Stimulated activated effector memory CD8-positive, alpha-beta T cell treated with anti-CD3 and anti-CD28 coated beads, Interleukin-12 subunit alpha, Interleukin-12 subunit beta, amount 100 ng/mL, for 72 hours (primary cell): ENCODE measurements around the gene WWOX.
A peak's percentile ranks its signal among the peaks of the same experiment; 100 is the strongest.
"Not testable (repeated sequence)": the region's sequence is repeated elsewhere in the genome, so short reads cannot be mapped to it uniquely, and the experiment has no call there.

Source experiments
- ATAC-seq: fragments of 150-1000 bp; cut with Tn5 transposase; 2 replicates; pipeline ENCODE4 v1.10.0; 2021
- DNase-seq, 2 donors: peaks; one replicate each; pipeline ENCODE4 v3.0.0; 2021 to 2022; ENCODE audit warnings: low spot score in 2 of 2
- H3K27ac Mint-ChIP-seq: one replicate; pipeline ENCODE4 v1.8.0; 2022; ENCODE audit warnings: mild to moderate bottlenecking, mixed read lengths
- H3K36me3 Mint-ChIP-seq: one replicate; pipeline ENCODE4 v1.8.0; 2022; ENCODE audit warnings: mild to moderate bottlenecking, mixed read lengths
- H3K4me1 Mint-ChIP-seq: one replicate; pipeline ENCODE4 v1.8.0; 2022; ENCODE audit warnings: mixed read lengths
- H3K4me3 Mint-ChIP-seq: one replicate; pipeline ENCODE4 v1.8.0; 2022; ENCODE audit warnings: mild to moderate bottlenecking, mixed read lengths
- H3K9me3 Mint-ChIP-seq: one replicate; pipeline ENCODE4 v1.8.0; 2022; ENCODE audit warnings: mixed read lengths

Gene WWOX

GRCh38 chr16:78099271-78100111 lies at the start of gene WWOX:
Gene WWOX (plus strand): TSS chr16:78099654.
- H3K27ac Mint-ChIP-seq: peak within 1 kb of the TSS; percentile 92
- peak; percentile 94 for ATAC-seq
- H3K4me3 Mint-ChIP-seq: peak within 1 kb of the TSS; percentile 87
- no peaks in the 10 kb centered on the region for H3K9me3 Mint-ChIP-seq
- H3K36me3 Mint-ChIP-seq: peaks cover 8% of the 10 kb centered on the region
- H3K4me1 Mint-ChIP-seq: peaks cover 33% of the 10 kb centered on the region
- DNase-seq: peak; percentile 77 to 96

- no peaks in the 10 kb centered on the region for H3K9me3 Mint-ChIP-seq
- no peak overlapping the region for H3K27ac Mint-ChIP-seq
Measured at GRCh38 chr16:78050734-78051400, 48.6 kb upstream of the WWOX start.

GRCh38 chr16:78057803-78058564 lies 41.5 kb upstream of the WWOX start:
- no peak for DNase-seq
- Mint-ChIP-seq H3K36me3 (no peaks in the 10 kb centered on the region), H3K4me1 (no peaks in the 10 kb centered on the region), H3K27ac (no peak overlapping the region), H3K9me3 (no peaks in the 10 kb centered on the region), H3K4me3 (no peak overlapping the region)
- ATAC-seq: no peak

More at GRCh38 chr16:78050734-78051400, 48.6 kb upstream of the WWOX start:
- DNase-seq (no peak), ATAC-seq (no peak)
- H3K36me3 Mint-ChIP-seq: no peaks in the 10 kb centered on the region
- H3K4me3 Mint-ChIP-seq: no peak overlapping the region
- no peaks in the 10 kb centered on the region for H3K4me1 Mint-ChIP-seq

GRCh38 chr16:78059806-78060205 lies 39.6 kb upstream of the WWOX start:
- ATAC-seq, DNase-seq, H3K4me1 Mint-ChIP-seq, H3K4me3 Mint-ChIP-seq, H3K9me3 Mint-ChIP-seq, H3K27ac Mint-ChIP-seq, H3K36me3 Mint-ChIP-seq: not testable (repeated sequence)

- no peak overlapping the region for H3K4me3 Mint-ChIP-seq
- H3K9me3 Mint-ChIP-seq: no peaks in the 10 kb centered on the region
- ATAC-seq (no peak), DNase-seq (no peak)
- no peak overlapping the region for H3K27ac Mint-ChIP-seq
- no peaks in the 10 kb centered on the region for H3K4me1 Mint-ChIP-seq
- no peaks in the 10 kb centered on the region for H3K36me3 Mint-ChIP-seq
Measured at GRCh38 chr16:78060295-78060694, 39.2 kb upstream of the WWOX start.

- no peak for ATAC-seq
- no peaks in the 10 kb centered on the region for H3K36me3 Mint-ChIP-seq
- no peak overlapping the region for H3K4me3 Mint-ChIP-seq
- DNase-seq: no peak
- H3K4me1 Mint-ChIP-seq: no peaks in the 10 kb centered on the region
- H3K27ac Mint-ChIP-seq: no peak overlapping the region
- H3K9me3 Mint-ChIP-seq: no peaks in the 10 kb centered on the region
Measured at GRCh38 chr16:78060809-78061208, 38.6 kb upstream of the WWOX start.

- DNase-seq: no peak
- ATAC-seq: no peak
- Mint-ChIP-seq H3K36me3 (no peaks in the 10 kb centered on the region), H3K9me3 (no peaks in the 10 kb centered on the region), H3K27ac (no peak overlapping the region), H3K4me3 (no peak overlapping the region), H3K4me1 (no peaks in the 10 kb centered on the region)
Measured at GRCh38 chr16:78065319-78065718, 34.1 kb upstream of the WWOX start.

GRCh38 chr16:78069913-78070312 lies 29.5 kb upstream of the WWOX start:
- DNase-seq (no peak), ATAC-seq (no peak)
- Mint-ChIP-seq H3K36me3 (no peaks in the 10 kb centered on the region), H3K4me1 (no peaks in the 10 kb centered on the region), H3K27ac (no peak overlapping the region), H3K4me3 (no peak overlapping the region), H3K9me3 (no peaks in the 10 kb centered on the region)

- H3K27ac Mint-ChIP-seq: no peak overlapping the region
- H3K4me3 Mint-ChIP-seq: no peak overlapping the region
- no peaks in the 10 kb centered on the region for H3K36me3 Mint-ChIP-seq
- H3K9me3 Mint-ChIP-seq: no peaks in the 10 kb centered on the region
- H3K4me1 Mint-ChIP-seq: no peaks in the 10 kb centered on the region
- ATAC-seq: no peak
- no peak for DNase-seq
Measured at GRCh38 chr16:78072275-78072674, 27.2 kb upstream of the WWOX start.

GRCh38 chr16:78075800-78076199 lies 23.7 kb upstream of the WWOX start:
- H3K27ac Mint-ChIP-seq: no peak overlapping the region
- H3K4me1 Mint-ChIP-seq: no peaks in the 10 kb centered on the region
- no peak for ATAC-seq
- DNase-seq: no peak
- H3K4me3 Mint-ChIP-seq: no peak overlapping the region
- H3K36me3 Mint-ChIP-seq: no peaks in the 10 kb centered on the region
- H3K9me3 Mint-ChIP-seq: no peaks in the 10 kb centered on the region

- Mint-ChIP-seq H3K9me3 (no peaks in the 10 kb centered on the region), H3K4me1 (no peaks in the 10 kb centered on the region), H3K36me3 (no peaks in the 10 kb centered on the region), H3K27ac (no peak overlapping the region), H3K4me3 (no peak overlapping the region)
- ATAC-seq: no peak
- no peak for DNase-seq
Measured at GRCh38 chr16:78081341-78081740, 18.1 kb upstream of the WWOX start.

GRCh38 chr16:78091419-78091818 lies 8.0 kb upstream of the WWOX start:
- H3K4me1 Mint-ChIP-seq: no peaks in the 10 kb centered on the region
- DNase-seq (no peak), ATAC-seq (no peak)
- H3K4me3 Mint-ChIP-seq: no peak overlapping the region
- no peaks in the 10 kb centered on the region for H3K9me3 Mint-ChIP-seq
- H3K27ac Mint-ChIP-seq: no peak overlapping the region
- no peaks in the 10 kb centered on the region for H3K36me3 Mint-ChIP-seq

GRCh38 chr16:78092758-78093157 lies 6.7 kb upstream of the WWOX start:
- ATAC-seq (no peak), DNase-seq (no peak)
- Mint-ChIP-seq H3K36me3 (no peaks in the 10 kb centered on the region), H3K4me3 (no peak overlapping the region), H3K4me1 (no peaks in the 10 kb centered on the region), H3K27ac (no peak overlapping the region), H3K9me3 (no peaks in the 10 kb centered on the region)

- H3K9me3 Mint-ChIP-seq: no peaks in the 10 kb centered on the region
- H3K36me3 Mint-ChIP-seq: peaks cover 2% of the 10 kb centered on the region
- H3K27ac Mint-ChIP-seq: no peak overlapping the region
- no peak for ATAC-seq
- peaks cover 8% of the 10 kb centered on the region for H3K4me1 Mint-ChIP-seq
- DNase-seq: no peak
- no peak overlapping the region for H3K4me3 Mint-ChIP-seq
Measured at GRCh38 chr16:78094166-78094565, 5.3 kb upstream of the WWOX start.

GRCh38 chr16:78094998-78095397 lies 4.5 kb upstream of the WWOX start:
- no peak overlapping the region for H3K4me3 Mint-ChIP-seq
- no peaks in the 10 kb centered on the region for H3K9me3 Mint-ChIP-seq
- ATAC-seq (no peak), DNase-seq (no peak)
- no peak overlapping the region for H3K27ac Mint-ChIP-seq
- H3K36me3 Mint-ChIP-seq: peaks cover 8% of the 10 kb centered on the region
- peaks cover 9% of the 10 kb centered on the region for H3K4me1 Mint-ChIP-seq
